HG02981 (cell line): ENCODE results near the gene CRADD.

Source experiments
- ATAC-seq: cut with Tn5 transposase; IDR thresholded peaks from one replicate; pipeline ENCODE4 v1.9.1; 2021; ENCODE audit warnings: mild to moderate bottlenecking, moderate library complexity; ENCODE audit not compliant: unreplicated experiment

Gene CRADD

DNA sequence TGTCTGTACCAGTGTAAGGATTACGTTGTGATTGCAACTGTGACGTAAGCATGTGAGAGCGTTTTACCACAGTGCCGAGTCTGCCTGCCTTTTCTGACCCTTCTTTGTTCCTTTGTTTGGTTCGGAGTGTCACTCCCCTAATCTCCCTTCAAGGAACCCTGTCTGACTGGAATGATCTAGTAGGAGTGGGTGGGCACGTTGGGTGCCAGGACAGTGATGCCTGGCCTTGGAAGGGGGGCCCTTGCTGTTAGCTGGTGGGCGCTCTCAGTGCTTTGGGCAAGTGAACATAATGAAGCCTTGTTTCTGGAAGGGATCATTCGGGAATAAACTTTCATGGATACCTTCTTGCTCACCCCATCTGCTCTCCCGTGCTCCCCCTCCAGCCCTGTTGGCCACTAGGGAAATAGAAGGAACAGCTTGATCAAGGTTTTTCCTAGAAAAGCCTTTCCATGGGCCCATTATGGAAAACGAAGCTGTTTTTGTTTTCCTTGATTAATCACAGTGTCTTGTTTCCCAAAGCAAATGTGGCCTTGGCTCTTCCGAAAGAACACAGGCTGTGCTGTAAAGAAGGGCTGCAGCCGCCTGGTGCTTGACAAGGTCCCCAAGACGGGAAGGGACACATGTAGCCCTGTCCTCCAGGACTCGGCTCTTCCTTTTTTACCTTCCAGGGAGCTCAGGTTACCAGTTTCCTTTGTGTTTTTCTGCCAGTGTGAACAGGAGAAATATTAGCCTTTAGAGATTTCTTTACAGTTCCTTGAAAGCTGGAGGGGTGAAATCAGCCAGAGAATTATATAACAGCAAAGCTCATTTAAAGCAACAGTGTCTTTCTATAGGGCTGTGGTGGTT, 215.5 kb downstream of the CRADD start:
- ATAC-seq = no peak

- ATAC-seq = no peak
These were observed 217.4 kb downstream of the CRADD start for GRCh38 chr12:93894391-93895088.

DNA sequence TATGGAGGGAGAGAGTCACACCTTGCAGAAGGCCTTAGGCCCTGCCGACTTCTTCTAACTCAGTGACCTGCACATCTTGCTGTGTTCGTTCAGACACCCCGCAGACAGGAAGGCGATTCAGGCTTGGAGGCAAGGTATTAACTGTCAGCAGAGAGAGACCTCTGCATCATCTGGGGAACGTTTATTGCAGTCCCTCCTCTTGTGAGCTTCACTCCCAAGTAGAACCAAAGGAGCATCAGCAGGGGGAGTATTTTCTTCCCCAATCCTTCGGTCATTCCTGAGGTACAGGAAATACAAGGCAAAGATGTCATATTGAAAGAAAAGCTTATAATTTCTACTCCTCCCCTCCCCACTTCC, 217.9 kb downstream of the CRADD start:
- ATAC-seq = no peak

DNA sequence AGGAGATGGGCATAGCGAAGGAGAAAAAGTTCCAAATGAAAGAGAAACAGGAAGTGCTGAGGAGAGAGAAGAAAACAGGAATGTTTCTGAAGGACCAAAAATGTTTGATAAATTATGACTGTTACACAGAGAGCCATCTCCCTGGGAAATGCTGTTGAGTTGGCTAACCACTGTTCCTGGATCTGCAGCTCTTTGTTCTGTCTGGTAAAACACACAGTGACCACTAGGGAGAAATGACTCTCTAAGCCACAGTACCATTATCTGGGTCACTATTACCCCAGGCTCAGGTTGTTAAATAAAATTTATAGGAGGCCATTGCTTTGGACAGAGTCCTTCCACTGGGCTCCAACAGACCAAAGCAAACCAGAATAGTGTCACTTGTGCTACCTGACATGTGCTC, 219.3 kb downstream of the CRADD start:
- ATAC-seq = no peak

DNA sequence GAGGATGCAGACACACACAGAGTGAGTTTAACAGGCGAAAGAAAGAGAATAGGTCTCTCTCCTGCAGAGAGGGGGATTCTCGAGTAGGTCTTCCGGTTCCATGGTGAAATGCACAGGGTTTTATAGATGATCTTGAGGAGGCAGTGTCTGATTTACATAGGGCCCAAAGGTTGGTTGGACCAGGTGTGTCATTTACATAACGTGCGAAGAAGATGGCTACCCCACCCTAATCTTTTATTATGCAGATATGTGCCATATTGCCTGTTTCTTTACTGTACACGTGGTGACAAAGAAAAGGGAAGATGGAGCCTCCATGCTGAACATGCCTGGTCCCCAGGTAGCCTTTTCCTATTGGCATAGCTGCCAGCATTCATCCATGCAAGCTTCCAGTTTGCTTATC, 219.8 kb downstream of the CRADD start:
- ATAC-seq = no peak

- no peak for ATAC-seq
These were observed 224.6 kb downstream of the CRADD start for GRCh38 chr12:93901739-93902138.

GRCh38 chr12:93902192-93902591, 225.0 kb downstream of the CRADD start:
- ATAC-seq = no peak

- ATAC-seq = no peak
These were observed 225.8 kb downstream of the CRADD start for GRCh38 chr12:93902736-93903562.

- no peak for ATAC-seq
These were observed 226.9 kb downstream of the CRADD start for GRCh38 chr12:93904124-93904523.

DNA sequence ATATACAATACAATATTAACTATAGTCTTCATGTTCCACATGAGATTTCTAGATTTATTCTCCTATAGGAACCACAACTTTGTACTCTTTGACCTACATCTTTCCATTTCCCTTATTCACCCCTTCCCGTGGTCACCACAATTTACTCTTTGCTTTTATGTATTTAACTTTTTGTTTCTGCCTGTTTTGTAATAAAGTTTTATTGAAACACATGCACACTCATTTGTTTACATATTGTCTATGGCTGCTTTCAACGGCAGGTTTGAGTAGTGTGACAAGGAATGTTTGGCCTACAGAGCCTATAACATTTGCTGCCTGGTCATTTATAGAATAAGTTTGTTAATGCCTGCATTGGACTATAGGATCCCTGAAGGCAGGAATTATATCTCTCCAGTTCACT, 231.1 kb downstream of the CRADD start:
- no peak for ATAC-seq

- ATAC-seq = no peak
These were observed 231.8 kb downstream of the CRADD start for GRCh38 chr12:93908846-93909567.

- no peak for ATAC-seq
These were observed 234.2 kb downstream of the CRADD start for GRCh38 chr12:93911396-93911795.

DNA sequence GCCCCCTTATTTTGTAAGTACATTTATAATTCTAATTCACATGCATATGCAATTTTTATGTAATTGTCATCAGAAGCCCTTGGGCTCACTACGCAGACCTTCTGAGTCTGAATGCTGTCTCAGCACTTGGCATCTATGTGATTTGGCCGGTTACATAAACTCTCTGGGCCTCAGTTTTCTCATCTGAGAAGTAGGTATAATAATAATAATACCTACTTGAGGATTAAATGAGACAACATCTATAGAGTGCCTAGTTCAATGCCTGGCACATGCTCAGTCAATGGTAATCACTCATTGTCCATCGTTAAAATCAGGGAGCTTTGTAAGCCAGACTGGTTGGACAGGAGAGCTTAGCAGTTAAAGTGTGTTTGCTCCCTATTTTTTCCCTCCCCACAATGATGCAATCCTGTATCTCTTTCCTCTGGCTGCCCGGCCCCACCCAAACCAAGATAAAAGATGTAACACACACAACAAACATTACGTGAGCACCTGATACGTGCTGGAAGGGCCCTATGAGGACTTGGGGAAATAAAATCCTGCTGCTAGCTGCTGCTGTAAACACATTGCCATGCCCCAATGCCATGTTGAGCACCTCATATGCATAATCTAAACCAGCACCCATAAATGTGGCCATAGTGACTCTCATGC, 235.0 kb downstream of the CRADD start:
- ATAC-seq = no peak

DNA sequence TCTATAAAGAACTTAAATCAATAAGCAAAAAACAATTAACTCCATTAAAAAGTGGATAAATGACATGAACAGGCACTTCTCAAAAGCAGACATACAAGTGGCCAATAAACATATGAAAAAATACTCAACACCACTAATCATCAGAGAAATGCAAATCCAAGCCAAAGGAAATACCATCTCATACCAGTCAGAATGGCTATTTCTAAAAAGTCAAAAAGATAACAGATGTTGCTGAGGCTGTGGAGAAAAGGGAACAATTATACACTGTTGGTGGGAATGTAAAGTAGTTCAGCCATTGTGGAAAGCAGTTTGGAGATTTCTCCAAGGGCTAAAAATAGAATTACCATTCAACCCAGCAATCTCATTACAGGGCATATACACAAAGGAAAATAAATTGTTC, 236.7 kb downstream of the CRADD start:
- no peak for ATAC-seq

DNA sequence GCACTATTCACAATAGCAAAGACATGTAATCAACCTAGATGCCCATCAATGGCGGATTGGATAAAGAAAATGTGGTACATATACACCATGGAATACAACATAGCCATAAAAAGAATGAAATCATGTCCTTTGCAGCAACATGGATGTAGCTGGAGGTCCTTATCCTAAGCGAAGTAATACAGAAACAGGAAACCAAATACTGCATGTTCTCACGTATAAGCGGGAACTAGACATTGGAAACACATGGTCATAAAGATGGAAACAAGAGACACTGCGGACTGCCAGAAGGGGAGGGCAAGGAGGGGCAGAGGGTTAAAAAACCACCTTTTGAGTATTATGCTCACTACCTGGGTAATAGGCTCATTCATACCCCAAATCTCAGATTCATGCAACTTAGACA, 237.1 kb downstream of the CRADD start:
- no peak for ATAC-seq

GRCh38 chr12:93915411-93915810, 238.2 kb downstream of the CRADD start:
- ATAC-seq = no peak

DNA sequence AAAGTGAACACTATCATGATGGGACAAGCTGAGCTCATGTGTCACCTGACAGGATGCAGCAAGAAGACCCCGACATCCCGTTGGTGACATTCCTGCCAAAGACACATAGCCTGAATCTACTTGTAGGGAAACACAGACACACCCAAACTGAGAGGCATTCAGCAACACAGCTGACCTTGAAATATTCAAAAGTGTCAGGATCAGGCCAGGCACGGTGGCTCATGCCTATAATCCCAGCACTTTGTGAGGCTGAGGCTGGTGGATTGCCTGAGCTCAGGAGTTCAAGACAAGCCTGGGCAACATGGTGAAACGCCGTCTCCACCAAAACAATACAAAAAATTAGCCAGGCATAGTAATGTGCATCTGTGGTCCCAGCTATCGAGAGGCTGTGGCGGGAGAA, 239.2 kb downstream of the CRADD start:
- no peak for ATAC-seq

DNA sequence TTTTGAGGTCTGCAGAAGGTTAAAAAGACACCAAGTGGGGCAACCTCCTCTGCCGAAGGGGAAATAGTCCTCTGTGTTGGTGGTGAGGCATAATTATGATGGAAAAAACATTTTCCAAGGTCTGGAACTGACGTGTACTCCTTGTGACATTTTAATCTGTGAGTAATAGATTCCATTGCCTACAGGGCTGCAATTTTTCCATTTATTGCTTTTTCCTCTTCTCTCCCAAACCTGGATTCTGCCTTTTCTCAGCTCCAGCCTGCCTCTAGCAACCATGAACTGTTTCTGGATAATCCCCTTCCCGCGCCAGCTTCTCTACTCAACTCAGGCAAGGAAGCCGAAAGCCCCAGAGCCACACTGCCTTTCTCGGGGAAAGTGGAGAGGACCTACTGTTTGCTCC, 241.1 kb downstream of the CRADD start:
- no peak for ATAC-seq

DNA sequence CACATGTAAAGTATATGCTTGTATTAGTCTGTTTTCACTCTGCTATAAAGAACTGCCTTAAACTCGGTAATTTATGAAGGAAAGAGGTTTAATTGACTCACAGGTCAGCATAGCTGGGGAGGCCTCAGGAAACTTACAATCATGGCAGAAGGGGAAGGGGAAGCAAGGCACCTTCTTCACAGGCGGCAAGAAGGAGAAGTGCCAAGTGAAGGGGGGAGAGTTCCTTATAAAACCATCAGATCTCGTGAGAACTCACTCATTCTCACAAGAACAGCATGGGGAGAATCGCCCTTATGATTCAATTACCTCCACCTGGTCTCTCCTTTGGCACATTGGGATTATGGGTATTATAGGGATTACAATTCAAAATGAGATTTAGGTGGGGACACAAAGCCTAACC, 241.7 kb downstream of the CRADD start:
- ATAC-seq = no peak

- no peak for ATAC-seq
These were observed 244.3 kb downstream of the CRADD start for GRCh38 chr12:93921521-93921920.
